NCI-H1105 (cell line): Measurements from ENCODE around the gene CHST7.

Experiments
- DNase-seq: peaks from one replicate; lab custom pipeline; 2025; lab: John Stamatoyannopoulos, UW

CHST7 gene

DNA sequence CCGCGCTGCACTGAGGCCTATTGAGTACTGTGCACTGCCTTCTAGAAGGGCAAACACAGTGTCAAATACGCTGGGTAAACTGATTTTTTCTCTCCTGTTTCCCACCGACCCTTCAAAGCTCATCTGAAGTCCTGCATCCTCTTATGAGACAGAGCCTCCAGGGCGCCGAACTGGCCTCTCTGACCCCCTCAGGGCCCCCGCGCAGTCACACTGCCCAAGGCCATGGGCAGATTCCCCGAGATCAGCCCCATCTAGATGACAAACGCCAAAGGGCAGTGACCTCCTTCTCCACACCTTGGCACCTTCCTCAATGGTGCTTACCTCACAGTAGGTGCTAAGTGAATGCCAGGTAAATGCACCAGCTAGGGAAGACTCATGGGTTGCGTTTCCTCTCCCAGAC lies 34.4 kb downstream of the CHST7 start:
- DNase-seq = no peak

- no peak for DNase-seq
Measured at GRCh38 chrX:46610070-46610658, 36.6 kb downstream of the CHST7 start.

GRCh38 chrX:46611658-46612362 lies 38.2 kb downstream of the CHST7 start:
- no peak for DNase-seq

- DNase-seq = no peak
Measured at GRCh38 chrX:46617906-46618305, 44.3 kb downstream of the CHST7 start.

GRCh38 chrX:46618947-46619346 lies 45.4 kb downstream of the CHST7 start:
- no peak for DNase-seq

DNA sequence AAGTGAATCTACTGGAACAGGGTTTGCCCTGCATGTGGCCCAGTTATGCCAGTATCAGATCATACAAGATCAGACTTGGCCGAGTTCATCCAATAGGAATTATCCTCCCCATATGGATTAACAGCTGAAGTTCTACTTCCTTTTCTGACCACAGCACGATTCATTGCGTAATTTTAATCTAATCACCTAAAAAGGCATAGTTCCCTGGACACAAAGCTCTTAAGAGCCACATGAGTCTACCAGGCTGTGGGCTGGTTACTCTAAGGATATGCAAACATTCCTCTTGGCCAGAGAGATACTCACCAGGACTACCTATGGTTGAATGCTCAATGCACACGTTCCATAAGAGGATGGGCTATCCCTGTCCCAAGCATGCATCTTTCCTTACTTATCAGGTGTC lies 46.9 kb downstream of the CHST7 start:
- no peak for DNase-seq

- DNase-seq = no peak
Measured at GRCh38 chrX:46621572-46621971, 48.0 kb downstream of the CHST7 start.

DNA sequence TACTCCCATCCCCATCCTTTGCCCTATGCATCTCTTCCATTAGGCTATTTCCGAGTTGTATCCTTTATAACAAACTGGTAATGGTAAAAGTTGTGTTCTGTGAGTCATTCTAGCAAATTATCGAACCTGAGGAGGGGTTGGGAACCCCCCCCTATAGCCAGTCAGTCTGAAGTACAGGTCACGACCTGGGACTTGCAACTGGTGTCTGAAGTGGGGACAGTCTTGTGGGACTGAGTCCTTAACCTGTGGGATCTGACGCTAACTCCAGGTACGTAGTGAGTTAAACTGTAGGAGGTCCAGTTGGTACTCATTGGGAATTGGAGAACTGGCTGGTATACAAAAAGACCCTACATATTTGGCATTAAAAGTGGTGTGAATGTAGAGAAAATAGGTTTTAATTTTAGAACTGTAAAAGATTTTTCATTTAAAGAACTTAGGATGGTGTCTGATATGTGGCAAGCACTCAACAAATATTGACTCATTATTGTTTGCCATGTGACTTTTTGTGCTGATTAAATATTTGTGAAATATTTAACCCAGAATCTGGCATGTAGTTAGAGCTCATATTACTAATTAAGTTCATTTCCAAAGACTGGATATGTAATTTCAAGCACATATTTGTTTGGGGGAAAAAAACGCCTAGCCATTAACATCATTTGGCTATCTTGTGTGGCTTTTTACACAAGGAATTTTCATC lies 50.7 kb downstream of the CHST7 start:
- DNase-seq = no peak

DNA sequence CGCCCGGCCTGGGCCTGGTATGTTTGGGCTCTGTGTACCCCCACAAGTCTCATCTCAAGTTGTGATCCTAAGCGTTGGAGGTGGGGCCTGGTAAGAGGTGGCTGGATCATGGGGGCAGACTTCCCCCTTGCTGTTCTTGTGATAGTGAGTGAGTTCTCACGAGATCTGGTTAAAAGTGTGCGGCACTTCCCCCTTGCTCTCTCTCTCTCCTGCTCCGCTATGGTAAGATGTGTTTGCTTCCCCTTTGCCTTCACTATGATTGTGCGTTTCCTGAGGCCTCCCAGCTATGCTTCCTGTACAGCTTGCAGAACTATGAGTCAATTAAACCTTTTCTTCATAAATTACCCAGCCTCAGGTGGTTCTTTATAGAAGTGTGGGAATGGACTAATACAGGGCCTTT lies 53.0 kb downstream of the CHST7 start:
- no peak for DNase-seq

GRCh38 chrX:46627062-46627461 lies 53.5 kb downstream of the CHST7 start:
- no peak for DNase-seq

DNA sequence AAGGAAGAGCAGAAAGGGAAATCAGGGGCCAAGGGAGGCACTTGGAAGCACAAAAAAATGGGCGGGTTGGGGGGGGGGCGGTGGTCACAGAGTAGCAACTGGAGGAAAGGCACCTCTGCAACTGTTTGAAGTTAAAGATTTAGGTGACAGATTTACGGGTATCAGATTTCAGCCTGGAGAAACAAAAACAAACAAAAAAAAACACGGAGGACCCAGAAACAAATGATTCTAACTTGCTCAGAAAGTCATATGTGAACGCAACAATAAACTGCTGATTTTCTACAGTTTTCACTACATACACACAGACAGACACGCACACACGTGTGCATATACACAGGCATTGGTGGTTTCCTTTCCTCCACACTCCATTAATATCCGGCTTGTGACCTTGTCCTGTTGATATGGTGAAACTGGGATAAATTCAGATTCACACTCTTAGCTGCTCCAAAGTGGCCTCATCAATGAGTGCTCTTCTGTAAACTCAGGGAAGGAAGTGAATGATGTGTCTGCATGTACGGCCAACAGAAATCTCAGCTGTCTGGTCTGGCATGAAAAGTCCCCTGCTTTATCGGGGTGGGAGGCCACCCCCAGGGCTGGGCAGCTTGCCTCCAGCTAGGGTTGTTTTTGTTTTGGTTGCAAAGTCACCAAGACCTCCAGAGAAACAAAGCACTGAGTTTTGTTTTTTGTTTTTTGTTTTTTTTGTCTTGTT lies 54.3 kb downstream of the CHST7 start:
- no peak for DNase-seq

DNA sequence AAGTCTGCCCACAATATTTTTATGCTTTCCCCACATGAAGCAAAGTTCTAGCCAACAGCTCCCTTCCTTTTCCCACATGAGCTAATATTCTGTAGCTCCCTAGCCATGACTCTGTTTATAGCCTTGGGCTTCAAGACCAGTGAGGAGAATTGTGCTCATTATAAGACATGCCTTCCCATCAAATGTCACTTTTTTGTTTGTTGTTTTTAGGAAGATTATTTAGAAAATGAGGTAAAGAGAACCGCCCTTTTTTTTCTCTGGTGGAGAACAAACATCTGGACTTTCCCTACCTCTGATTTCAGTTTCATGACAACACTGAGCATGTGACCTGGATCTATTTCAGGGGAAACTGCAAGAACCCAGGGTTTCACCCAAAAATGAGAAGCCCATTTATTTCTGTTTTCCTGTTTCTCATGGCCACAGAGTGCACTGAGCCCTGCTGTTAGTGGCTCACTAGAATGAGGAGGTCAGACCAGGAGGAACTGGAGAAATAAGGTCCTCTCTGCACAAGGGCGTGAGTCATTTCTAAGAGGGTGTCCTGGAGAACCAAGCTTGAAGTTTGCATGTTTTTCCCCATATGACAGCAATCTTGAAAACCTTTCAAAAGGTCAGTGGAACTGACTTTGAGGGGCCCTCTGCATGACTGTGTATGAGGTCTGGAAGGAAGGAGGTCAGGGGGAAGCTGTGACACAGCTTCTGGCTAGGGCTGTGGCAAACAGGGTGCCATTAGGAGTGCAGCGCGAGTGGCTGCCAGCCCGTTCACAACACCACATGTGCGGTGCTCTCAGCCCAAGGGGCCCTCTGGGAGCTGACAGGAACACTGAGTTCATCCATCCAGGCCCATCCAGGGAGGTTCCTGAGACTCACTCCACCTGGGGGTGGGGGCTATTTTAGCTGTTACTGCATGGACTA lies 55.2 kb downstream of the CHST7 start:
- DNase-seq = no peak

DNA sequence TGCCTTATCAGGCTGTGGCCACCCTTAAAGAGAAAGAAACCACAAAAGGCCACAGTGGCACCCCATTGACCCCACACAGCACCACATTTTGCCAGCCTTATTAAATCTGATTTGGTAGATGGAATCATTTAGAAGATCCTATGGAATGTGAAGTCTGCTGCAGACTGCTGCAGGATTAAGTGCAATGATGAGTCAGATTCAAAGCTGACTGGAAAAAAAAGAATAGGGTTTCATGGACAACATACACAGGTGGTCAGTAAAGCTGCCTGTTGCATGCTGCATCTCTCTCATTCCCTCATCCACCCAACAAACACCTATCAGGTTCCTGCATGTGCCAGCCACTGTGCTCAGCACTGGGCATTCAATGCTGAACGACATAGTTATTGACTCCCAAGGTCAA lies 56.6 kb downstream of the CHST7 start:
- DNase-seq = no peak

GRCh38 chrX:46634577-46634976 lies 61.0 kb downstream of the CHST7 start:
- no peak for DNase-seq

DNA sequence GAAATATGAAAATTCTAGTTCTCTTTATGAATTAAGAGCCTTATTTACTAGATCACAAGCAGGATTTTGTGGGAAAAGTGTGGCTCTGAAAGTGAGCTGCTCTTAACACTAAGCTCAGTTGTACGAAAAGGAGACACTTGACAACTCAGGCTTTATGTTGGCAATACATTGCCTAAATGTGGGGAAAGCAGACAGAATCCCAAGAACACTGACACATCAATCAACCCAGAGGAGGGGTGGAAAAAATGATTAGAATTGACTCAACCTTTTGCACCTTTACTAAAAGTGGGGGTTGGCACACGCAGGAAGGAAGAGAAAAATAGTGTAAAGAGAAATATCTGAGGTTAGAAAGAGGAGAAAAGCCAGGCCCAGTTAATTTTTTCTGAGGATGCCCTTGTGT lies 61.6 kb downstream of the CHST7 start:
- DNase-seq = no peak

- DNase-seq = no peak
Measured at GRCh38 chrX:46636223-46636622, 62.7 kb downstream of the CHST7 start.

- no peak for DNase-seq
Measured at GRCh38 chrX:46637938-46638337, 64.4 kb downstream of the CHST7 start.

DNA sequence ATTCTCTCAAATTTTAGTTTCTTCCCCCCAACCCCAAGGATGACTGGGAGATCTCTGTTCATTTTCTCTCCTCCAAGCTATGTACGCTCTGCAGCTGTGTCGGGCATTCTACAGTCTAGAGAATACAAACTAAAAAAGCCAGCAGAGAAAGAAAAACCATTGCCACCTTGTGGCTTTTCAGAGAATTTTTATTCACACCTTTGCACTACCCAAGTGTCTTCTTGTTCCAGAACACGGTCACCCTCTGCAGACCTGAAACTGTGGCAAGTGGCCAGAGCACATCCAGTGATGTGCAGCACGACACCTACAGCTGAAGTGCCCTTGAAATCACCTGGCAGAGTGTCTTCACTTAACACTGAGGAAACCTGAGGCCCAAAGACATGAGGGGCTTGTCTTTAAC lies 68.6 kb downstream of the CHST7 start:
- peak; percentile 41 for DNase-seq

DNA sequence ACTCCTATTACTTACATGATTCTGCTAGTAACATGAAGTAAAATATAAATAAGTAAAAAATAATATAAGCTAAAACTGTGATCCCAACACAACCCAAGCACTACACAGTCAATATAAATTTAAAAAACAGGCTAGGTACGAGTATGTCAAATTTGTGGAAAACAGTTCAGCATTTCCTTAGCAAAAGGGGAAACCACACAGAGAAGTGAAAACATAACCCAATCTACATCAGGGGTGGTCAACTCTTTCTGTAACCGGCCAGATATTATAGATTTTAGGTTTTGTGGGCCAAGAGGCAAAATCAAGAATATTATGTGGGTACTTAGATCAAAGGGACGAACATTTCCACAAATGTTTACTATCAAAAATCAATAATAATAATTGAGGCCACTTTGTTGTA lies 70.1 kb downstream of the CHST7 start:
- DNase-seq = no peak

DNA sequence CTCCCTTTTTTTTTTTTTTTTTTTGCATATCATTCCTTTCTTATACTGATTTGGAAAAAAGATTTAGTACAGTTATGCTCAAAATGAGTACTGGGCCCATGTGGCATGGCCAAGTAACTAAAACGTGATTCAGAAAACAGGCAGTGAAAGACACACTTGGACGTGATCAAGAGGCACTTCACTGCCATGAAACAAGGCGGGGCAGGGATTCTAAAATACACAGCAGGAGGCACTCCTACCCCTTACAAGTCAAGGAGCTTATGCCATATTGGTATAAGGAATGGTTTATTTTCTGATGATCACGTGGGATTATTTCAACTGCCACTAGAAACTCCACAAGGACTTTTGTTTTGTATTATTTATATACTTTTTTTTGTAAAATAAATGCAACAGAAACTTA lies 72.0 kb downstream of the CHST7 start:
- no peak for DNase-seq

GRCh38 chrX:46647251-46647650 lies 73.7 kb downstream of the CHST7 start:
- no peak for DNase-seq
